ENCODE results near the gene TFEB.

DNA sequence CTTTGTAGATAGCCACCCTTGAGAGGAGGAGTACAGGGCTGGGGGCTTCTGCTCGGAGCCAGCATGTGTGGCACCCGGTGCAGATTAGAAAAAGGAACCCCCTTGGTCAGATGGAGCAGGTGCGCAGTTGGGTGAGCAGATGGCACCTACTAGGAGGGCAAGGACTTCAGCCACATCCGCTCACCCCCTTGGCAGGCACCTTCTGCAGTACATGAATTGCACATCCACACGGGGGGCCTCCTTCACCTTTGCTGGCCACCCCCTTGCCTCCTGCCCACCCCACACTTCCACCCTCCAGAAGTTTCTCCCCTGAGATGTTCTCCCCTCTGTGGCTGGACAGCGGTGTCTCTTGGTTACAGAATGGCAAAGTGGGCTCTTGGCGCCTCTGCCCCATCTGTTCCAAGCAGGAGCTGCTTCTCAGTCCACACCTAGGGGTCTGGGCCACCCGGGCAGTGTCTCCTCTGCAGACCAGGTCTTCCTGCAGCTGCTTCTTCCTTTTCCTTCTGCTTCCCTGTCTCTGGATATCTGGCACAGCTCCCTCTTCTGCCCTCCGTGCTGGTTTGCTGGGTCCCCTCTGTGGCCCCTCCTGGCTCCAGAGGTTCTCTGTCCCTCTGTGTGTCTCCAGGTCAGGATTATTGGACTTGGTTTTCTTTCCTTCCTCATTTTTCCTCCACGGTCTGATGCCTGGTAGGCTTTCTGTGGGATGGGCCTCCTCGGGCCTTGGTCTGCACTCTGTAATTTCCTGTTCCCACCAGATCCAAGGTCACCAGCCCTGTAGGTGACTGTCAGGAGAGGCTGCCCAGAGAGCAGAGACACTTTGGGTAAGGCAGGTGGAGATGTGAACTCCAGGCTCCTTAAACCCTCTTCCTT is 93.1 kb downstream of the TFEB start:
- TF ChIP-seq, protein P1, sequence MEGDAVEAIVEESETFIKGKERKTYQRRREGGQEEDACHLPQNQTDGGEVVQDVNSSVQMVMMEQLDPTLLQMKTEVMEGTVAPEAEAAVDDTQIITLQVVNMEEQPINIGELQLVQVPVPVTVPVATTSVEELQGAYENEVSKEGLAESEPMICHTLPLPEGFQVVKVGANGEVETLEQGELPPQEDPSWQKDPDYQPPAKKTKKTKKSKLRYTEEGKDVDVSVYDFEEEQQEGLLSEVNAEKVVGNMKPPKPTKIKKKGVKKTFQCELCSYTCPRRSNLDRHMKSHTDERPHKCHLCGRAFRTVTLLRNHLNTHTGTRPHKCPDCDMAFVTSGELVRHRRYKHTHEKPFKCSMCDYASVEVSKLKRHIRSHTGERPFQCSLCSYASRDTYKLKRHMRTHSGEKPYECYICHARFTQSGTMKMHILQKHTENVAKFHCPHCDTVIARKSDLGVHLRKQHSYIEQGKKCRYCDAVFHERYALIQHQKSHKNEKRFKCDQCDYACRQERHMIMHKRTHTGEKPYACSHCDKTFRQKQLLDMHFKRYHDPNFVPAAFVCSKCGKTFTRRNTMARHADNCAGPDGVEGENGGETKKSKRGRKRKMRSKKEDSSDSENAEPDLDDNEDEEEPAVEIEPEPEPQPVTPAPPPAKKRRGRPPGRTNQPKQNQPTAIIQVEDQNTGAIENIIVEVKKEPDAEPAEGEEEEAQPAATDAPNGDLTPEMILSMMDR (IDR thresholded peaks at IDR 0.05): no peak
- no peak for TF ChIP-seq POLR2A (IDR thresholded peaks at IDR 0.05)

All from Peyer's patch (tissue), 4 donors.